GM12878 (cell line): ENCODE measurements around the gene FERMT2. TPM values are rescaled to one million over a fixed set of nuclear protein-coding genes. Genes with fewer than 3 reads are reported as not detected.

Experiments
- ATAC-seq: fragments of 200-7000 bp; cut with Tn5 transposase; 3 replicates; pipeline ENCODE4 v1.9.1; 2020; ENCODE audit warnings: mild to moderate bottlenecking, moderate library complexity
- BruUV-seq: library from RNA; stranded (reverse); fragments of 400-500 nt; replicated peaks from 2 replicates; lab custom pipeline; 2021; lab: Mats Ljungman, UMichigan
- CTCF ChIA-PET: fragments of 300-600 bp; sonication (Branson Sonifier 250); formaldehyde crosslinking; extraction: SDS; loops from one replicate; lab custom pipeline; 2021; ENCODE audit warnings: inconsistent platforms; lab: Yijun Ruan, JAX
- POLR2A ChIA-PET: fragments of 350-600 bp; formaldehyde crosslinking; extraction: SDS; loops from one replicate; lab custom pipeline; 2021; ENCODE audit warnings: inconsistent platforms; lab: Charles Lee
- RAD21 ChIA-PET: fragments of 300-600 bp; sonication (Branson Sonifier 250); formaldehyde crosslinking; loops from one replicate; lab custom pipeline; 2023; ENCODE audit warnings: antibody characterized with exemption; ENCODE audit not compliant: unreplicated experiment; lab: Charles Lee
- SMC1A ChIA-PET: fragments of 300-600 bp; sonication (Branson Sonifier 250); formaldehyde crosslinking; loops from one replicate; lab custom pipeline; 2023; ENCODE audit not compliant: unreplicated experiment, uncharacterized antibody; lab: Charles Lee
- DNase-seq: peaks from one replicate; pipeline ENCODE4 v3.0.0-alpha.2; 2011; ENCODE audit warnings: low read depth, low spot score
- FAIRE-seq: peaks from 3 replicates; lab custom pipeline; 2011; peaks lifted over from hg19 to GRCh38; lab: Jason Lieb, UNC
- H2AFZ ChIP-seq: 2 replicates; pipeline ENCODE4 v1.6.0; 2011; ENCODE audit warnings: low read depth, low read length, control low read depth; ENCODE audit not compliant: control insufficient read depth
- H3K27ac ChIP-seq: 2 replicates; pipeline ENCODE4 v1.5.1; 2011; ENCODE audit warnings: control low read depth; ENCODE audit not compliant: control insufficient read depth, insufficient read depth
- H3K27me3 ChIP-seq, 2 experiments: replicated peaks in 1 of 2; 2 replicates each; pipeline versions ENCODE4 v1.6.0 to v1.6.1; 2011; ENCODE audit warnings: low read length in 1 of 2; ENCODE audit not compliant: control insufficient read depth in 2 of 2, insufficient read depth in 2 of 2
- H3K36me3 ChIP-seq, 2 experiments: 2 replicates each; pipeline ENCODE4 v1.5.1; 2011; ENCODE audit warnings: low read length in 1 of 2; ENCODE audit not compliant: control insufficient read depth in 2 of 2, insufficient read depth in 2 of 2
- H3K4me1 ChIP-seq: 2 replicates; pipeline ENCODE4 v1.6.1; 2011; ENCODE audit warnings: mild to moderate bottlenecking, low read length, moderate library complexity, mixed read lengths; ENCODE audit not compliant: control insufficient read depth, insufficient read depth
- H3K4me2 ChIP-seq: 2 replicates; pipeline ENCODE4 v1.6.0; 2011; ENCODE audit warnings: control low read depth; ENCODE audit not compliant: control insufficient read depth, insufficient read depth
- H3K4me3 ChIP-seq: fragments of 200-600 bp; sonication (generic); 2 replicates; pipeline ENCODE4 v1.5.1; 2016
- H3K79me2 ChIP-seq: 2 replicates; pipeline ENCODE4 v1.6.0; 2011; ENCODE audit warnings: low read length; ENCODE audit not compliant: control insufficient read depth, insufficient read depth
- H3K9ac ChIP-seq: 2 replicates; pipeline ENCODE4 v1.8.0; 2011; ENCODE audit warnings: low read length, control low read depth, mixed read lengths; ENCODE audit not compliant: control insufficient read depth, insufficient read depth
- H3K9me3 ChIP-seq: replicated peaks from 3 replicates; pipeline ENCODE4 v1.5.1; 2011; ENCODE audit warnings: mild to moderate bottlenecking, low read length; ENCODE audit not compliant: control insufficient read depth, insufficient read depth
- H4K20me1 ChIP-seq: 2 replicates; pipeline ENCODE4 v1.6.0; 2011; ENCODE audit not compliant: control insufficient read depth, insufficient read depth
- ATF7 ChIP-seq: fragments of 450-650 bp; IDR thresholded peaks from 2 replicates; pipeline ENCODE4 v1.6.1; 2016; ENCODE audit warnings: low read depth, mild to moderate bottlenecking
- CBX3 ChIP-seq: fragments of 200-600 bp; sonication (generic); IDR thresholded peaks from 2 replicates; pipeline ENCODE4 v1.6.1; 2016; ENCODE audit warnings: low read depth, borderline replicate concordance
- ESRRA ChIP-seq: IDR thresholded peaks from 2 replicates; pipeline ENCODE4 v1.6.1; 2012; ENCODE audit warnings: mild to moderate bottlenecking, low read length, improper control_type of control experiment
- JUNB ChIP-seq: IDR thresholded peaks from 2 replicates; pipeline ENCODE4 v1.6.1; 2016; ENCODE audit warnings: antibody characterized with exemption, mild to moderate bottlenecking
- JUND ChIP-seq: IDR thresholded peaks from 2 replicates; pipeline ENCODE4 v1.6.1; 2012; ENCODE audit warnings: low read depth, mild to moderate bottlenecking, low read length, improper control_type of control experiment, moderate library complexity
- KAT2A ChIP-seq: conservative IDR thresholded peaks from 2 replicates; pipeline ENCODE4 v1.6.1; 2011; ENCODE audit warnings: low read depth, low read length; ENCODE audit not compliant: control insufficient read depth
- POLR2A ChIP-seq: IDR thresholded peaks from 2 replicates; pipeline ENCODE4 v1.6.1; 2011; ENCODE audit warnings: low read depth, mild to moderate bottlenecking, low read length
- SREBF1 ChIP-seq: IDR thresholded peaks from 2 replicates; pipeline ENCODE4 v1.6.1; 2012; ENCODE audit warnings: mild to moderate bottlenecking, low read length
- WGBS: methylation state at CpG from one replicate; pipeline ENCODE4 v1.1.6; 2016; ENCODE audit warnings: low lambda C conversion rate; ENCODE audit not compliant: insufficient replicate concordance, insufficient coverage; ENCODE audit errors: missing lambda C conversion rate; 5-methylcytosine and 5-hydroxymethylcytosine counted together
- in situ Hi-C: fragments of 300-500 bp; cut with MboI; formaldehyde crosslinking; loops from 9 replicates; pipeline ENCODE4 v1.14.3; 2018; ENCODE audit warnings: mixed read lengths
- intact Hi-C: fragments of 100-400 bp; cut with micrococcal nuclease; formaldehyde crosslinking; loops from one replicate; pipeline ENCODE4 v1.14.2; 2022; ENCODE audit not compliant: unreplicated experiment
- polyA plus RNA-seq, 11 experiments: library from polyadenylated mRNA; depleted of rRNA in 4 of 11; unstranded in 6 of 11; stranded (reverse) in 5 of 11; fragments of >200 nt; fragmentation: Nextera tagmentation in 4 of 11; fragmentation: Illumina TruSeq in 1 of 11; extraction: Ambion mirVana in 4 of 11; extraction: Trizol in 1 of 11; gene quantifications; 1 replicate in 1 of 11; 2 replicates in 10 of 11; pipeline versions ENCODE4 v1.2.1 to v1.2.3, GENCODE V29; 2011 to 2016; ENCODE audit warnings: inconsistent platforms in 2 of 11, missing spikeins in 2 of 11, low read depth in 1 of 11
- total RNA-seq, 4 experiments: library from RNA; depleted of rRNA in 3 of 4; stranded (reverse); fragments of >200 nt in 3 of 4; fragmentation: Illumina TruSeq in 1 of 4; extraction: Trizol in 1 of 4; gene quantifications; 2 replicates each; pipeline versions ENCODE4 v1.2.1 to v1.2.3, GENCODE V29; 2013 to 2021
- TF ChIP-seq, protein P1 (sequence below): fragments of 450-650 bp; IDR thresholded peaks from 2 replicates; pipeline ENCODE4 v1.6.1; 2014; ENCODE audit warnings: mild to moderate bottlenecking

FERMT2 gene
- total and polyA plus RNA-seq, 10 of the 15 experiments (the other 5 are each of a cell fraction or from before 2014, with no cell fraction given) = 4.9 to 35.5 (median 19.5) TPM

- TF ChIP-seq KAT2A (no peak), ESRRA (no peak), CBX3 (no peak), ATF7 (no peak), SREBF1 (no peak), JUND (no peak)
- TF ChIP-seq, protein P1, sequence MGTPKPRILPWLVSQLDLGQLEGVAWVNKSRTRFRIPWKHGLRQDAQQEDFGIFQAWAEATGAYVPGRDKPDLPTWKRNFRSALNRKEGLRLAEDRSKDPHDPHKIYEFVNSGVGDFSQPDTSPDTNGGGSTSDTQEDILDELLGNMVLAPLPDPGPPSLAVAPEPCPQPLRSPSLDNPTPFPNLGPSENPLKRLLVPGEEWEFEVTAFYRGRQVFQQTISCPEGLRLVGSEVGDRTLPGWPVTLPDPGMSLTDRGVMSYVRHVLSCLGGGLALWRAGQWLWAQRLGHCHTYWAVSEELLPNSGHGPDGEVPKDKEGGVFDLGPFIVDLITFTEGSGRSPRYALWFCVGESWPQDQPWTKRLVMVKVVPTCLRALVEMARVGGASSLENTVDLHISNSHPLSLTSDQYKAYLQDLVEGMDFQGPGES = no peak
- TF ChIP-seq, all 136 proteins: peak for 0
Observed at GRCh38 chr14:52860209-52860608, 90.6 kb downstream of the FERMT2 start (continued).

GRCh38 chr14:52856139-52856538, 94.7 kb downstream of the FERMT2 start:
- no peak overlapping the region for H3K4me3 ChIP-seq
- no TSS peak for BruUV-seq
- H3K4me1 ChIP-seq = no peaks in the 10 kb centered on the region
- H2AFZ ChIP-seq = no peak overlapping the region
- POLR2A ChIA-PET = no interaction called here
- no peaks in the 10 kb centered on the region for H3K36me3 ChIP-seq
- H3K9ac ChIP-seq = no peak overlapping the region
- SMC1A ChIA-PET = interaction anchor here (1.6 kb wide), 1 partner anchor 9 kb away, joined by 4 read pairs; no protein-coding TSS in a partner anchor
- FAIRE-seq (no peak), DNase-seq (no peak), ATAC-seq (no peak)
- H3K4me2 ChIP-seq = no peak overlapping the region
- H3K9me3 ChIP-seq = no peaks in the 10 kb centered on the region
- H3K27me3 ChIP-seq = no peaks in the 10 kb centered on the region
- CTCF ChIA-PET = interaction anchor here (0.7 to 1.0 kb wide), 2 partner anchors 105 to 396 kb away, joined by 3 to 4 read pairs; no protein-coding TSS in a partner anchor
- in situ Hi-C loops = no loop called here
- no peak overlapping the region for H3K27ac ChIP-seq
- no peaks in the 10 kb centered on the region for H4K20me1 ChIP-seq
- intact Hi-C loops = no loop called here
- WGBS = 79% methylated on average over 4 of the region's 4 CpGs
- RAD21 ChIA-PET = no interaction called here
- no peaks in the 10 kb centered on the region for H3K79me2 ChIP-seq
- no peak for TF ChIP-seq POLR2A
- no peak for TF ChIP-seq JUNB
